GOT3 (cell line): Measurements from ENCODE around the gene SPRY2.

Source experiments
- DNase-seq: peaks from one replicate; lab custom pipeline; 2025; ENCODE audit warnings: mixed read lengths; lab: John Stamatoyannopoulos, UW

SPRY2 gene

DNA sequence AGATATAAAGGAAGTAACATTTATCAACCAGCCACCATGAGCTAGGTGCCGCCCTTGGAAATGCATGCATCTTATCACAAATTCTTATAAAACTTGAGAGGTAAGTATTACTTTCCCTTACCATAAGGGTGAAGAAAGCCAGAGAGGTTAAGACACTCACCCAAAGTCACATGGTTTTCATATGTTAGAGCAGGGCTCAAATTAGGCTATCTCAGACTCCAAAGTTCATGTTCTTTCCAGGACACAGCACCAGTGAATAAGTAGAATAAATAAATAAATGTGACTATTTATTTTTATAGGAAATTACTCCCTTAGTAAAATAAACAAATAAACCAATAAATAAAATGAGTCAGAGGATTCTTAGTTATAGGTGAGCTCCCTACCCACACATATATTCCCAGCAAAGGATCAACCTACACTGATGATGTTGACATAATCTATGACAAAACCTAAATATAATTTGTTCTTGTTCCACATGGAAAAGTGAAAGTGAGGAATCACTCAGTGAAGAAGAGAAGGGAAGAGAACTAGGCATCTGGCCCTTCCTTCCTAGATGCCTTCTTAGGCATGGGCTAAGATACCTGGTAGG is 27.2 kb downstream of the SPRY2 start:
- no peak for DNase-seq

GRCh38 chr13:80312967-80313366 is 28.0 kb downstream of the SPRY2 start:
- DNase-seq: no peak

DNA sequence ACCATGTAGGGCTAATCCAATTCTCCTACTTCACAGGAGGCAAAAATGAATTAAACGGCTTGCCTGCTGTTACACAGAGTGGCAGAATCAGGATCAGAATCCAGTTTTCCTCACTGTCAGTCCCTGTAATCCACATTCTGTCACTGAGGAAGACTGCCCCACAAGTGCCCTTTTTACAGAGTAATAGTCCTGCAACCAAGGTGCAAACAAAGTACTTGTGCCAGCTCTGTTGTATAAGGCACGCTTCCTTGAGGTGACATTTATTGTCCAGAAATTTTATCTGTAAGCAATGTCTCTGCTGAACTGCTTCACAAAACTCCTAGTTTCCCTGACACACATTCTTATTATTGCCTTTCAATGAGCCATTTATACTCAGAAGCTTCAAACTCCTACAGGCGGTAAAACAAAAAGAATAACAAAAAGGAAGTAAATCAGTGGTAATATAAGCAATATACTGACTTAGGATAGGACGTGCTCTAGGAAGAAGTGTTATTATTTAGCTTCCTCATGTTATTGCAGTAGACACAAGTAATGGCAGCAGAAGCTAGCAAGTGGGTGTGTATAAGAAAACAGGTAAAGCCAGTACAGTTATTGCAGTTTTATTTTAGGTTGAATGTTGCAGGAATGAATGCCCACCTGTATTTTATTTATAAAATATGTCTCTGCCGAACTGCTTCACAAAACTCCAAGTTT is 28.8 kb downstream of the SPRY2 start:
- no peak for DNase-seq

GRCh38 chr13:80309926-80310325 is 31.0 kb downstream of the SPRY2 start:
- no peak for DNase-seq

- no peak for DNase-seq
Observed at GRCh38 chr13:80307401-80307987, 33.4 kb downstream of the SPRY2 start.

DNA sequence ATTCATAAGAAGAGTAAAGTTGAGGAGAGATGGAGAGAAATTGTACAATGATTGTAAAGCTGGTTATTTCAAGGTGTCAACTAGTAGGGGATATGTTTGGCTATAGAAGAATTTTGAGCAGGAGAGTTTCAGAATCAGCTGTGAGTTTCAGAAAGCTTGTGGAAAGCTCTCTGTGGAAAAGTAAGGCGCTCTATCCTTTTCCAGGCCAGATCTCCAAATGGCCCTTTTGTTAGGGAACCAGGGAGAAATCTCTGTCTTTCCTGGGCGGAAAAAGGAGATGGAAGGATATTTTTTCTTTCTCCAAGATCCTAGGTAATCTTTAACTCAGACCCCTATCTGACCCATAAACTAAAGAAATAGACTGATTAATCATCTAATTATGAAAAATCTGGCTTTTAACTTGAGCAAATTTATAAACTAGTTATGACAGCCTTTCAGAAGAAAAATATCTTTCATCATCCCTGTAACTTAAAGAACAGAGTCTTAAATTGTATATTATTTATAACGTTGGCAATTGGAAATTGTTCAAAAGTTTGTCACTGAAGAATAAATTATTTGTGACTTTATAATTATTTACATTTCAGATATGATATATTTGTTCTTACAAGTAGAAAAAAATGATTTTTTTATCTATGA is 34.5 kb downstream of the SPRY2 start:
- DNase-seq: no peak

DNA sequence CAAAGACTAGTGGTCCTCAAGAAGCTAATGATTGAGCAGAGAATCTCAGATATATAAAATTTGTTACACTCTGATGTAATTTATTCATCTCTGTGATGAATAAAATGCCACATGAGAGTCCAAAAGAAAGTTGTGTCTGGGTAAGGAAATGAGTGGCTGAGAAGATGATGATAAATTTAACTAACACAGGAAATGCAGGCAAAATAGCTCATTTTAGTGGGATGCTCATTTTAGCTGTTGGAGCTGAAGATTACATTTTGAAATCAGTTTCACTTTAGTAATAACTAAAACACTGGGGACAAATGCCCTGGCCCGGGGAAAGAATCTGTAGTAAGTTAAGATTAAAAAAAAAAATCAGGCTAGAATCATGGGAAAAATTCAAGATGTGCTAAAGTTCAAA is 35.2 kb downstream of the SPRY2 start:
- DNase-seq: no peak

- DNase-seq: no peak
Observed at GRCh38 chr13:80303225-80303811, 37.6 kb downstream of the SPRY2 start.

DNA sequence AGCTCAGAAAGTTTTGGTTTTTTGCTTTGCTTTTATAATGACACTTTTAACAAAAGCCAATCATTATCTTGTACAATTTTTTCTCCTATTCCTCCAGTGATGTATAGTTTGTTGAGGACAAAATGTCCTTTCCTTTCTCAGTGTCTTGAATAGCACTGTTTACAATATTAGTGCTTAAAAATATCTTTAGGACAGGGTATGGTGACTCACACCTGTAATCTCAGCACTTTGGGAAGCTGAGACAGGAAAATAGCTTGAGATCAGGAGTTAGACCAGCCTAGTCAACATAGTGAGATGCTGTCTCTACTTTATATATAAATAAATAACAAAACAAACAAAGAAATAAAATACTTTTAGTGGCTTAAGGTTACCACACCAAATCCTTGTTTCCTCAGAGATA is 41.9 kb downstream of the SPRY2 start:
- DNase-seq: no peak

DNA sequence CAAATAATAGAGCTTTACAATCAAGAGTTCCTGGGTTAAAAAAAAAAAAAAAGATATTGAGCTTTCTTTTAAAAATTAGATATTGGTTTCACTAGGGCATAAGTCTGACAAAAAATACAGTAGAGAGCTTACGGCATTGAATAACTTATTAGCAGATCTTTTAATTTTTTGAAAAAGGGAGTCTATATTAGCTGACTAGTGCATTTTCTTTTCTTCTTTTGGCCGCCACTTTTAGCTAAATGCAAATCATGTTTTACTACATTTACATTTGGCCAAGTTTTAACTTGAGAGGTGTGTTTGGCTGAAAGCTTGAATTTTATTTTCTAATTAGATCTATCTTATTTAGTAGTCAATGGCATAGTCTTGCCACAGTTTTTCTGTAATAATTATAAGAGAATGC is 43.4 kb downstream of the SPRY2 start:
- no peak for DNase-seq

GRCh38 chr13:80297094-80297493 is 43.8 kb downstream of the SPRY2 start:
- no peak for DNase-seq

DNA sequence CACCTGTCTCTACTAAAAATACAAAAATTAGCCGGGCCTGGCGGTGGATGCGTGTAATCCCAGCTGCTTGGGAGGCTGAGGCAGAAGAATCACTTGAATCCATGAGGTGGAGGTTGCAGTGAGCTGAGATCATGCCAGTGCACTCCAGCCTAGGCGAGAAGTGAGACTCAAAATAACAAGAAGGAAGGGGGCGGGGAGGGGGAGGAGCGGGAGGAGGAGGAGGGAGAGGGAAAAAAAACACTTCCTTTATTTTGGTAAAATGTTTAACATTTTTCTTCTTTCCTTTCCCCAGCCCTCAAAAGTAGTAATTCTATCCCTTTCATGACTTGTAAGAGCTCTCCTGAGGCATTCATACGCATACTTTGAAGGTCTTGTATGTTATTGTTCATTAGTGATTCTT is 44.3 kb downstream of the SPRY2 start:
- no peak for DNase-seq

DNA sequence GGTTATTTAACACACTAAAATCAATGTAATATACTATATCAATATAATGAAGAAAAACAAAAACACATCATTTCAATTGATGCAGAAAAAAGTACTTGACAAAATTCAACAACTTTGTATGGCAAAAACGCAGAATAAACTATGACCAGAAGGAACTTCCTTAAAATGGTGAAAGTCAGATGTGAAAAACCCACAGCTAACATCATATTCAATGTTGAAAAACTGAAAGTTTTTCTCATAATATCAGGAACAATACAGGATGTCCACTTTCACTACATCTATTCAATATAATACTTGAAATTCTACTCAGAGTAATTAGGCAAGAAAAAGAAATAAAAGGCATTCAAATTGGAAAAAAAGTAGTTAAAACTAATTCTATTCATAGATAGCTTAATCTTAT is 50.3 kb downstream of the SPRY2 start:
- DNase-seq: no peak
